ENCODE measurements around the gene DCD. TPM values are rescaled to one million over a fixed set of nuclear protein-coding genes. Genes with fewer than 3 reads are reported as not detected.

DCD gene
- total RNA-seq, 4 donors from 2014 or later, result not detected

DNA sequence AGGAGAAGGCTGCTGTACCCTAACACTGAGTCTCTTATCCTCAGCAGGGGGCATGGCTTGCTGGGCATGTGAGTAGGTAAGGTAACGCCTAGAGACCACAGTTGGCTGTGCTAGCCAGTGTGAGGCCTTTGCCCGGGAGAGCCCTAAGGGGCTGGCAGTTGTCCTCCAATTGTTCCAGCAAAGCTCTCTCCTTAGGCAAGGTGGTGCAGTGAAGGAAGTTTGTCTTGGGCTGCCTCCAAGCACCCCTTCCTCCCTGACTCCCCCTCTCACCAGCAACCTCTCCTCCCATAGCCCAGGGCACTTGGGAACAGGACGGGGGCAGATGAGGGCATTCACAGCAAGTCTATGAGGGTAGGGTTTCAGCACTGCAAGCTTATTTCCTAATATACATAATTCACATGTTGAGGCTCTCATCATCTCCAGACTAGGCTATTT lies 36.4 kb downstream of the DCD start:
- no peak for ATAC-seq
- Histone ChIP-seq H3K27me3 (peaks cover 13% of the 10 kb centered on the region), H3K4me1 (no peaks in the 10 kb centered on the region), H3K36me3 (no peaks in the 10 kb centered on the region), H3K27ac (no peak overlapping the region), H3K9me3 (no peaks in the 10 kb centered on the region), H3K4me3 (no peak overlapping the region)
- WGBS, 2 donors (ENCODE audit: low coverage in 1 of 2), result 80% methylated on average over 1 of the region's 3 CpGs; no CpG with 5 or more reads in 1 of the 2 donors
- TF ChIP-seq POLR2AphosphoS5 (IDR thresholded peaks at IDR 0.05) (no peak), CTCF (IDR thresholded peaks at IDR 0.05) (no peak), POLR2A (IDR thresholded peaks at IDR 0.05) (no peak), EP300 (IDR thresholded peaks at IDR 0.05) (no peak)

DNA sequence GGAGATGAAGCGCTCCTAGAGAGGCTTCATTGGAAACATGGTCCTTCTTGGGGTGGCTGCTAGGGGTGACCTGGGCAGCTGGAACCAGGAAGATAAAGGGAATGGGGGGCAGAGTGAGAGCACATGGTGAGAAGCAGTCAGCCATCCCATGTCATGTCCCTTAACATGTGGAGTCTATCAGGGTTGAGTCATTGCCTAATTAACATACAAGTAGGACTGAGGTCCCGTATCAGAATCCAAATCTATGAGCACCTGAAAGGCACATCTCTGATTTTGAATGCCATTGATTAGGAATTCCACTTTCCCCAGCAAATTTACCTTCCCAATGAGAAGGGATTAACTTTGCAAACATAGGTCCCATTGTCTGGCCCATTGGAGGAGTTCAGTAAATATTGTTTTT lies 39.4 kb downstream of the DCD start:
- Histone ChIP-seq H3K4me1 (no peaks in the 10 kb centered on the region), H3K4me3 (no peak overlapping the region), H3K9me3 (no peaks in the 10 kb centered on the region), H3K27me3 (peaks cover 4% of the 10 kb centered on the region), H3K27ac (no peak overlapping the region), H3K36me3 (no peaks in the 10 kb centered on the region)
- no peak for ATAC-seq
- WGBS, 2 donors (ENCODE audit: low coverage in 1 of 2), result 38 to 60% methylated on average over 1 of the region's 2 CpGs
- TF ChIP-seq EP300 (IDR thresholded peaks at IDR 0.05) (no peak), POLR2AphosphoS5 (IDR thresholded peaks at IDR 0.05) (no peak), POLR2A (IDR thresholded peaks at IDR 0.05) (no peak), CTCF (IDR thresholded peaks at IDR 0.05) (no peak)

GRCh38 chr12:54608156-54608555 lies 40.0 kb downstream of the DCD start:
- no peak for TF ChIP-seq POLR2A (IDR thresholded peaks at IDR 0.05)
- TF ChIP-seq POLR2AphosphoS5 (IDR thresholded peaks at IDR 0.05), result no peak
- no peak for TF ChIP-seq EP300 (IDR thresholded peaks at IDR 0.05)
- TF ChIP-seq CTCF (IDR thresholded peaks at IDR 0.05), result no peak
- Histone ChIP-seq H3K9me3 (no peaks in the 10 kb centered on the region), H3K36me3 (no peaks in the 10 kb centered on the region), H3K27ac (no peak overlapping the region), H3K27me3 (peaks cover 4% of the 10 kb centered on the region), H3K4me3 (no peak overlapping the region), H3K4me1 (no peaks in the 10 kb centered on the region)
- 49 to 56% methylated on average over 5 to 6 of the region's 6 CpGs for WGBS, 2 donors (ENCODE audit: low coverage in 1 of 2)
- ATAC-seq, result no peak

DNA sequence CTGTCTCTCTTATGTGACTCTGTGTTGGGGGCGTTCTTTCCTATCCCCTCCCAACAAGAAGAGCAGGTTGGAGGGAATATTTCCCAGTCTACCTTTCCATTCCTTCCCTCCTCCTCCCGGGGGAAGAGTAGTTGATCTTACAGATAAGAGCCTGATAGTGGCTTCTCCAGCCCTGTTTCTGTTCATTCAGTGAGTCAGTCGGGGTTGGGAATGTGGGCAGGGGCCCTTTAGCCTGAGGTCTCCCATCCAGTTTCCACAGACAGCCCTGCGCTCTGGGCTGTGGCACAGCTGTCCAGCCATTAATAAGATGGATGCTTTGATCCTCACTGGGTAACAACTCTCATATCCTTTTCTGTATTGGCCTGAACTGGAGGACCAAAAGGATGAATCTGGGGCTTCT lies 41.6 kb downstream of the DCD start:
- WGBS, 2 donors (ENCODE audit: low coverage in 1 of 2), result 69% methylated on average over 2 of the region's 4 CpGs; no CpG with 5 or more reads in 1 of the 2 donors
- H3K36me3 ChIP-seq, result no peaks in the 10 kb centered on the region
- no peak for TF ChIP-seq CTCF (IDR thresholded peaks at IDR 0.05)
- no peak for TF ChIP-seq POLR2AphosphoS5 (IDR thresholded peaks at IDR 0.05)
- TF ChIP-seq EP300 (IDR thresholded peaks at IDR 0.05), result no peak
- no peak for TF ChIP-seq POLR2A (IDR thresholded peaks at IDR 0.05)
- no peak for ATAC-seq
- no peak overlapping the region for H3K4me3 ChIP-seq
- H3K4me1 ChIP-seq, result no peaks in the 10 kb centered on the region
- no peaks in the 10 kb centered on the region for H3K9me3 ChIP-seq
- no peak overlapping the region for H3K27ac ChIP-seq
- H3K27me3 ChIP-seq, result peaks cover 4% of the 10 kb centered on the region

- no peaks in the 10 kb centered on the region for H3K27me3 ChIP-seq
- H3K27ac ChIP-seq, result no peak overlapping the region
- TF ChIP-seq POLR2AphosphoS5 (IDR thresholded peaks at IDR 0.05) (no peak), POLR2A (IDR thresholded peaks at IDR 0.05) (no peak), CTCF (IDR thresholded peaks at IDR 0.05) (no peak), EP300 (IDR thresholded peaks at IDR 0.05) (no peak)
- H3K9me3 ChIP-seq, result no peaks in the 10 kb centered on the region
- no peak for ATAC-seq
- no peaks in the 10 kb centered on the region for H3K4me1 ChIP-seq
- 60 to 92% methylated on average over 1 to 4 of the region's 6 CpGs for WGBS, 2 donors (ENCODE audit: low coverage in 1 of 2)
- H3K36me3 ChIP-seq, result no peaks in the 10 kb centered on the region
- no peak overlapping the region for H3K4me3 ChIP-seq
Measured at GRCh38 chr12:54605138-54605970, 42.8 kb downstream of the DCD start.

All from gastroesophageal sphincter (tissue), 4 donors.